Measurements from ENCODE around the gene STX7.

DNA sequence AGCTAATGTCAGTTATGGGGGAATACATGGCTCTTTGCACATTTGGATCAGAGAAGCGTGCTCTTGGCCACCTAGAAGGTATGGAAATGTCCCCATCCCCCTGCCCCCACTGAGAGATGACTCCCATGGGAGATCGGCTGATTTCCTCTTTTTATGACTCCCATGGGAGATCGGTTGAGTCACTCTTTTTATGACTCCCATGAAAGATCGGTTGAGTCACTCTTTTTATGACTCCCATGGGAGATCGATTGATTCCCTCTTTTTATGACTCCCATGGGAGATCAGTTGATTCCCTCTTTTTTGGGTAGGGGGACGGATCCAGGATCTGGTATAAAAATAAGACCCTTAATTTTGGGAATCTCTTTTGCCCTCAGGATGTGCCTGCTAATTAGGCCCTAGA, 14.9 kb upstream of the STX7 start:
- TF ChIP-seq, protein P1, sequence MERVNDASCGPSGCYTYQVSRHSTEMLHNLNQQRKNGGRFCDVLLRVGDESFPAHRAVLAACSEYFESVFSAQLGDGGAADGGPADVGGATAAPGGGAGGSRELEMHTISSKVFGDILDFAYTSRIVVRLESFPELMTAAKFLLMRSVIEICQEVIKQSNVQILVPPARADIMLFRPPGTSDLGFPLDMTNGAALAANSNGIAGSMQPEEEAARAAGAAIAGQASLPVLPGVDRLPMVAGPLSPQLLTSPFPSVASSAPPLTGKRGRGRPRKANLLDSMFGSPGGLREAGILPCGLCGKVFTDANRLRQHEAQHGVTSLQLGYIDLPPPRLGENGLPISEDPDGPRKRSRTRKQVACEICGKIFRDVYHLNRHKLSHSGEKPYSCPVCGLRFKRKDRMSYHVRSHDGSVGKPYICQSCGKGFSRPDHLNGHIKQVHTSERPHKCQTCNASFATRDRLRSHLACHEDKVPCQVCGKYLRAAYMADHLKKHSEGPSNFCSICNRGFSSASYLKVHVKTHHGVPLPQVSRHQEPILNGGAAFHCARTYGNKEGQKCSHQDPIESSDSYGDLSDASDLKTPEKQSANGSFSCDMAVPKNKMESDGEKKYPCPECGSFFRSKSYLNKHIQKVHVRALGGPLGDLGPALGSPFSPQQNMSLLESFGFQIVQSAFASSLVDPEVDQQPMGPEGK (CRISPR knock-in tag; IDR thresholded peaks at IDR 0.05; ENCODE audit: borderline replicate concordance): no peak
- TF ChIP-seq BACH2 (CRISPR knock-in tag; IDR thresholded peaks at IDR 0.05; ENCODE audit: borderline replicate concordance): no peak
- TF ChIP-seq ESRRG (CRISPR knock-in tag; IDR thresholded peaks at IDR 0.05): no peak
- TF ChIP-seq ZNF70 (CRISPR knock-in tag; IDR thresholded peaks at IDR 0.05): no peak
- TF ChIP-seq ZNF8 (CRISPR knock-in tag; IDR thresholded peaks at IDR 0.05): no peak
- no peak for TF ChIP-seq ARNTL (CRISPR knock-in tag; IDR thresholded peaks at IDR 0.05; ENCODE audit: borderline replicate concordance, low read depth)
- no peak for TF ChIP-seq ZFP3 (CRISPR knock-in tag; IDR thresholded peaks at IDR 0.05)
- TF ChIP-seq GLIS3 (CRISPR knock-in tag; IDR thresholded peaks at IDR 0.05): no peak
- no peak for TF ChIP-seq ZC3H10 (CRISPR knock-in tag; IDR thresholded peaks at IDR 0.05)
- TF ChIP-seq, protein P2, sequence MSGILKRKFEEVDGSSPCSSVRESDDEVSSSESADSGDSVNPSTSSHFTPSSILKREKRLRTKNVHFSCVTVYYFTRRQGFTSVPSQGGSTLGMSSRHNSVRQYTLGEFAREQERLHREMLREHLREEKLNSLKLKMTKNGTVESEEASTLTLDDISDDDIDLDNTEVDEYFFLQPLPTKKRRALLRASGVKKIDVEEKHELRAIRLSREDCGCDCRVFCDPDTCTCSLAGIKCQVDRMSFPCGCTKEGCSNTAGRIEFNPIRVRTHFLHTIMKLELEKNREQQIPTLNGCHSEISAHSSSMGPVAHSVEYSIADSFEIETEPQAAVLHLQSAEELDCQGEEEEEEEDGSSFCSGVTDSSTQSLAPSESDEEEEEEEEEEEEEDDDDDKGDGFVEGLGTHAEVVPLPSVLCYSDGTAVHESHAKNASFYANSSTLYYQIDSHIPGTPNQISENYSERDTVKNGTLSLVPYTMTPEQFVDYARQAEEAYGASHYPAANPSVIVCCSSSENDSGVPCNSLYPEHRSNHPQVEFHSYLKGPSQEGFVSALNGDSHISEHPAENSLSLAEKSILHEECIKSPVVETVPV (CRISPR knock-in tag; IDR thresholded peaks at IDR 0.05): no peak

Measured in SK-N-SH treated with all-trans-retinoic acid at 6 μM for 48 hours (cell line).